Left forelimb (tissue), 1 donor: ENCODE data around the gene DCAKD.

Source experiments
- DNase-seq: peaks from one replicate; pipeline ENCODE4 v3.0.0-alpha.2; 2018; ENCODE audit warnings: low spot score

The DCAKD gene

GRCh38 chr17:45001310-45001709, 50.1 kb downstream of the DCAKD start:
- DNase-seq: no peak

GRCh38 chr17:44999433-44999832, 52.0 kb downstream of the DCAKD start:
- no peak for DNase-seq

- no peak for DNase-seq
Observed at GRCh38 chr17:44998646-44999045, 52.8 kb downstream of the DCAKD start.

GRCh38 chr17:44997733-44998520, 53.5 kb downstream of the DCAKD start:
- no peak for DNase-seq

GRCh38 chr17:44996304-44996703, 55.1 kb downstream of the DCAKD start:
- no peak for DNase-seq

- DNase-seq: no peak
Observed at GRCh38 chr17:44995436-44996001, 55.9 kb downstream of the DCAKD start.

- no peak for DNase-seq
Observed at GRCh38 chr17:44992242-44992939, 59.0 kb downstream of the DCAKD start.

- DNase-seq: no peak
Observed at GRCh38 chr17:44990994-44991393, 60.4 kb downstream of the DCAKD start.

- no peak for DNase-seq
Observed at GRCh38 chr17:44989552-44990138, 61.8 kb downstream of the DCAKD start.

- no peak for DNase-seq
Observed at GRCh38 chr17:44988044-44988942, 63.1 kb downstream of the DCAKD start.

GRCh38 chr17:44983563-44983962, 67.9 kb downstream of the DCAKD start:
- DNase-seq: no peak

- DNase-seq: no peak
Observed at GRCh38 chr17:44982113-44982702, 69.2 kb downstream of the DCAKD start.

- DNase-seq: no peak
Observed at GRCh38 chr17:44981221-44981968, 70.0 kb downstream of the DCAKD start.

GRCh38 chr17:44979426-44979995, 71.9 kb downstream of the DCAKD start:
- DNase-seq: no peak

GRCh38 chr17:44978807-44979206, 72.6 kb downstream of the DCAKD start:
- no peak for DNase-seq

GRCh38 chr17:44977814-44978550, 73.5 kb downstream of the DCAKD start:
- no peak for DNase-seq

- no peak for DNase-seq
Observed at GRCh38 chr17:44977065-44977464, 74.4 kb downstream of the DCAKD start.

- DNase-seq: no peak
Observed at GRCh38 chr17:44976206-44976605, 75.2 kb downstream of the DCAKD start.
